Measurements from ENCODE around the gene CNOT8. TPM values are rescaled to one million over a fixed set of nuclear protein-coding genes. Genes with fewer than 3 reads are reported as not detected.

CNOT8 gene
- total RNA-seq, 1 experiment from 2014 or later = 45.6 TPM

DNA sequence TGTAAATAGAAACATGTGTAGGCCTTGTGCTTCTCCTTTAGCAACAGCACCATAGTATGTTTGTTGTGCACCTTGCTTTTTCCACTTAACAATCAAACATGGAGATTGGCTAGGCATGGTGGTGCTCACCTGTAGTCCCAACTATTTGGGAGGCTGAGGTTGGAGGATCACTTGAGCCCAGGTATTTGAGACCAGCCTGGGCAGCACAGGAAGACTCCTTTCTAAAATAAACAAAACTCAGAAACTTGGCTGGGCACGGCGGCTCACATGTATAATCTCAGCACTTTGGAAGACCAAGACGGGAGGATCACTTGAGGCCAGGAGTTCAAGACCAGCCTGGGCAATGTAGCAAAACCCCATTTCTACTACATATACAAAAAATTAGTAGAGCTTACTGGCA, 7.1 kb upstream of the CNOT8 start:
- H2BK12ac ChIP-seq (ENCODE audit: insufficient read length, low read depth, low read length) = no peak overlapping the region
- H2BK120ac ChIP-seq (ENCODE audit: low read depth, low read length, poor library complexity, severe bottlenecking) = no peak overlapping the region
- H3K4me1 ChIP-seq (ENCODE audit: insufficient read depth, low read length) = no peaks in the 10 kb centered on the region
- no CpG with 5 or more reads among the region's 3 CpGs for WGBS (ENCODE audit: extremely low coverage, insufficient read length, low lambda C conversion rate)
- no peak overlapping the region for H4K8ac ChIP-seq (replicated peaks; ENCODE audit: insufficient read length, low read depth, low read length)
- H3K9ac ChIP-seq (ENCODE audit: extremely low read depth, insufficient read length, low read length) = no peak overlapping the region
- Mint-ChIP-seq H3K4me1 (peaks cover 21 to 24% of the 10 kb centered on the region in 2 experiments), H3K27me3 (ENCODE audit: low read depth) (no peaks in the 10 kb centered on the region), H3K9me3 (no peaks in the 10 kb centered on the region), H3K36me3 (ENCODE audit: insufficient read depth in 1 of 3, low read depth in 3 of 3) (no peaks in the 10 kb centered on the region), H3K4me3 (no peak overlapping the region), H3K27ac (peak overlapping the region; percentile 40 to 55 (median 49); a peak in 2 of 7 replicates)
- no peak overlapping the region for H3K14ac ChIP-seq (ENCODE audit: insufficient read depth, low read length)
- TF ChIP-seq, protein P1, sequence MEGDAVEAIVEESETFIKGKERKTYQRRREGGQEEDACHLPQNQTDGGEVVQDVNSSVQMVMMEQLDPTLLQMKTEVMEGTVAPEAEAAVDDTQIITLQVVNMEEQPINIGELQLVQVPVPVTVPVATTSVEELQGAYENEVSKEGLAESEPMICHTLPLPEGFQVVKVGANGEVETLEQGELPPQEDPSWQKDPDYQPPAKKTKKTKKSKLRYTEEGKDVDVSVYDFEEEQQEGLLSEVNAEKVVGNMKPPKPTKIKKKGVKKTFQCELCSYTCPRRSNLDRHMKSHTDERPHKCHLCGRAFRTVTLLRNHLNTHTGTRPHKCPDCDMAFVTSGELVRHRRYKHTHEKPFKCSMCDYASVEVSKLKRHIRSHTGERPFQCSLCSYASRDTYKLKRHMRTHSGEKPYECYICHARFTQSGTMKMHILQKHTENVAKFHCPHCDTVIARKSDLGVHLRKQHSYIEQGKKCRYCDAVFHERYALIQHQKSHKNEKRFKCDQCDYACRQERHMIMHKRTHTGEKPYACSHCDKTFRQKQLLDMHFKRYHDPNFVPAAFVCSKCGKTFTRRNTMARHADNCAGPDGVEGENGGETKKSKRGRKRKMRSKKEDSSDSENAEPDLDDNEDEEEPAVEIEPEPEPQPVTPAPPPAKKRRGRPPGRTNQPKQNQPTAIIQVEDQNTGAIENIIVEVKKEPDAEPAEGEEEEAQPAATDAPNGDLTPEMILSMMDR (conservative IDR thresholded peaks at IDR 0.05) = no peak
- H3K18ac ChIP-seq (ENCODE audit: insufficient read length, low read depth, low read length) = no peak overlapping the region
- H2AK5ac ChIP-seq (ENCODE audit: insufficient read length, low read length) = no peak overlapping the region
- H2BK15ac ChIP-seq (ENCODE audit: low read depth, low read length) = no peak overlapping the region
- H3K79me2 ChIP-seq (ENCODE audit: insufficient read depth, low read length) = no peaks in the 10 kb centered on the region
- no peaks in the 10 kb centered on the region for H3K79me1 ChIP-seq (ENCODE audit: insufficient read depth, low read depth, low read length, poor library complexity, severe bottlenecking)
- no peak overlapping the region for H3K4me2 ChIP-seq (ENCODE audit: insufficient read depth, insufficient read length, low read length)
- no peak overlapping the region for H3K4ac ChIP-seq (ENCODE audit: low read depth, low read length)
- H3K23me2 ChIP-seq (ENCODE audit: insufficient read length, low read depth, low read length, poor library complexity, severe bottlenecking) = no peaks in the 10 kb centered on the region
- H2BK5ac ChIP-seq (ENCODE audit: insufficient read length, low read length) = no peak overlapping the region
- no peak overlapping the region for H3K23ac ChIP-seq (ENCODE audit: insufficient read length, low read depth, low read length)
- H4K20me1 ChIP-seq (ENCODE audit: control insufficient read depth, insufficient read depth, insufficient read length) = no peaks in the 10 kb centered on the region
- H2BK20ac ChIP-seq (ENCODE audit: low read depth, low read length, poor library complexity, severe bottlenecking) = no peak overlapping the region
- DNase-seq = no peak
- H3K27me3 ChIP-seq (ENCODE audit: insufficient read depth, low read length) = no peaks in the 10 kb centered on the region
- no peak overlapping the region for H3K56ac ChIP-seq (ENCODE audit: insufficient read length, low read depth, low read length)
- H3T11ph ChIP-seq (ENCODE audit: low read length) = no peak overlapping the region
- no peaks in the 10 kb centered on the region for H3K9me3 ChIP-seq (ENCODE audit: control insufficient read depth, low read depth, low read length)
- H4K91ac ChIP-seq (ENCODE audit: insufficient read length, low read depth, low read length) = no peak overlapping the region
- H4K5ac ChIP-seq (ENCODE audit: insufficient read length, low read depth, low read length) = no peak overlapping the region
- H2AFZ ChIP-seq (ENCODE audit: low read length) = no peak overlapping the region
- H3K27ac ChIP-seq (ENCODE audit: insufficient read length, low read depth, low read length) = no peak overlapping the region
